NCI-H187 treated with DMSO at 0.1 percent for 48 hours (cell line): ENCODE data around the gene PDE1C.

ENCODE experiments used
- DNase-seq: peaks from one replicate; lab custom pipeline; 2025; lab: John Stamatoyannopoulos, UW

The PDE1C gene

GRCh38 chr7:31892099-31892829, 177.9 kb downstream of the PDE1C start:
- no peak for DNase-seq

GRCh38 chr7:31890766-31891165, 179.4 kb downstream of the PDE1C start:
- no peak for DNase-seq

GRCh38 chr7:31890198-31890597, 180.0 kb downstream of the PDE1C start:
- no peak for DNase-seq

GRCh38 chr7:31887006-31887405, 183.2 kb downstream of the PDE1C start:
- no peak for DNase-seq

GRCh38 chr7:31885171-31885570, 185.0 kb downstream of the PDE1C start:
- no peak for DNase-seq

GRCh38 chr7:31883761-31884164, 186.4 kb downstream of the PDE1C start:
- DNase-seq: no peak

GRCh38 chr7:31882187-31882586, 188.0 kb downstream of the PDE1C start:
- no peak for DNase-seq

- no peak for DNase-seq
These were observed 191.3 kb downstream of the PDE1C start for GRCh38 chr7:31878875-31879274.

- no peak for DNase-seq
These were observed 194.8 kb downstream of the PDE1C start for GRCh38 chr7:31875424-31875823.

- no peak for DNase-seq
These were observed 195.4 kb downstream of the PDE1C start for GRCh38 chr7:31874631-31875386.

- DNase-seq: no peak
These were observed 196.2 kb downstream of the PDE1C start for GRCh38 chr7:31873816-31874597.

- DNase-seq: no peak
These were observed 197.4 kb downstream of the PDE1C start for GRCh38 chr7:31872545-31873370.

GRCh38 chr7:31864646-31865045, 205.6 kb downstream of the PDE1C start:
- DNase-seq: no peak

- DNase-seq: no peak
These were observed 209.3 kb downstream of the PDE1C start for GRCh38 chr7:31860925-31861324.

- no peak for DNase-seq
These were observed 212.2 kb downstream of the PDE1C start for GRCh38 chr7:31858055-31858454.

GRCh38 chr7:31857172-31857571, 213.0 kb downstream of the PDE1C start:
- DNase-seq: no peak

GRCh38 chr7:31856337-31856736, 213.9 kb downstream of the PDE1C start:
- DNase-seq: no peak

GRCh38 chr7:31855530-31855929, 214.7 kb downstream of the PDE1C start:
- DNase-seq: no peak

GRCh38 chr7:31853380-31853779, 216.8 kb downstream of the PDE1C start:
- no peak for DNase-seq

- DNase-seq: no peak
These were observed 217.7 kb downstream of the PDE1C start for GRCh38 chr7:31852462-31852861.

- no peak for DNase-seq
These were observed 219.1 kb downstream of the PDE1C start for GRCh38 chr7:31851119-31851518.

- DNase-seq: no peak
These were observed 219.6 kb downstream of the PDE1C start for GRCh38 chr7:31850601-31851000.
